ENCODE measurements around the gene ANKRD45. TPM values are rescaled to one million over a fixed set of nuclear protein-coding genes. Genes with fewer than 3 reads are reported as not detected.

ANKRD45 gene
- total and polyA plus RNA-seq, 2 of the 13 experiments (the other 11 are each of a cell fraction or from before 2014, with no cell fraction given) = not detected

GRCh38 chr1:173663159-173663558 is 6.5 kb downstream of the ANKRD45 start (continued):
- TF ChIP-seq, protein P1, sequence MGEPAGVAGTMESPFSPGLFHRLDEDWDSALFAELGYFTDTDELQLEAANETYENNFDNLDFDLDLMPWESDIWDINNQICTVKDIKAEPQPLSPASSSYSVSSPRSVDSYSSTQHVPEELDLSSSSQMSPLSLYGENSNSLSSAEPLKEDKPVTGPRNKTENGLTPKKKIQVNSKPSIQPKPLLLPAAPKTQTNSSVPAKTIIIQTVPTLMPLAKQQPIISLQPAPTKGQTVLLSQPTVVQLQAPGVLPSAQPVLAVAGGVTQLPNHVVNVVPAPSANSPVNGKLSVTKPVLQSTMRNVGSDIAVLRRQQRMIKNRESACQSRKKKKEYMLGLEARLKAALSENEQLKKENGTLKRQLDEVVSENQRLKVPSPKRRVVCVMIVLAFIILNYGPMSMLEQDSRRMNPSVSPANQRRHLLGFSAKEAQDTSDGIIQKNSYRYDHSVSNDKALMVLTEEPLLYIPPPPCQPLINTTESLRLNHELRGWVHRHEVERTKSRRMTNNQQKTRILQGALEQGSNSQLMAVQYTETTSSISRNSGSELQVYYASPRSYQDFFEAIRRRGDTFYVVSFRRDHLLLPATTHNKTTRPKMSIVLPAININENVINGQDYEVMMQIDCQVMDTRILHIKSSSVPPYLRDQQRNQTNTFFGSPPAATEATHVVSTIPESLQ (CRISPR knock-in tag; conservative IDR thresholded peaks at IDR 0.05) = no peak
- TF ChIP-seq ZIK1 (CRISPR knock-in tag; IDR thresholded peaks at IDR 0.05; ENCODE audit: borderline replicate concordance, low read depth) = no peak
- no peak for TF ChIP-seq ZNF598 (CRISPR knock-in tag; IDR thresholded peaks at IDR 0.05; ENCODE audit: borderline replicate concordance)
- TF ChIP-seq NFIC (IDR thresholded peaks at IDR 0.05; ENCODE audit: low read length) = no peak
- no peak for TF ChIP-seq THYN1 (CRISPR knock-in tag; IDR thresholded peaks at IDR 0.05; ENCODE audit: borderline replicate concordance, low read depth)
- TF ChIP-seq WIZ (CRISPR knock-in tag; IDR thresholded peaks at IDR 0.05) = no peak
- no peak for TF ChIP-seq ATF7-NPFF (CRISPR knock-in tag; IDR thresholded peaks at IDR 0.05; ENCODE audit: low read depth)

DNA sequence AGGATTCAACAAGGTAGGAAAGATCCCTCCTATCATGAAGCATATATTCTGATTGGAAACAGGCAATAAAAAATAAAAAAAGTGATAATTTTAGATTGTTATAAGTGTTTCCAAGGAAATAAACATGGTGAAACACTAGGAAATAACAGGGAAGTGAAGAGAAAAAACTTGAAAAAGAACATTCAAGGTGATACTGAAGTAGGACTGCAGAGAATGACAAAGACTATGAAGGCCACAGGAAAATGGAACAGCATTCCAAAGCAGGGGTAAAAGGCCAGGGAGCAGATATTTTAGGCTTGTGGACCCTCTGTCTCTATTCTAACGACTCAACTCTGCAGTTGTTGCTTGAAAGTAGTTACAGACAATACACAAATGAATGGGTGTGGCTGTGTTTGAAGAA is 7.9 kb downstream of the ANKRD45 start:
- in situ Hi-C loops (cut with HindIII; ENCODE audit: extremely low pct_ligation_motif_present, low pct_unique_long_range_greater_than_20kb) (no loop called here), intact Hi-C loops (cut with micrococcal nuclease; ENCODE audit: unreplicated experiment) (no loop called here)
- no peak for ATAC-seq
- CTCF ChIA-PET (ENCODE audit: low intra/inter-chr PET ratio, low total read pairs) = no interaction called here
- POLR2A ChIA-PET = no interaction called here
- no peak overlapping the region for H3K4me3 ChIP-seq (replicated peaks in 1 of 3; ENCODE audit: insufficient read depth in 1 of 3, low read depth in 2 of 3, low read length in 3 of 3)
- no peak for FAIRE-seq
- no peaks in the 10 kb centered on the region for H3K9me3 ChIP-seq (ENCODE audit: low read length)
- H3K27me3 ChIP-seq (ENCODE audit: control insufficient read depth in 1 of 2, insufficient read depth in 2 of 2, low read length in 2 of 2) = no peaks in the 10 kb centered on the region
- no peaks in the 10 kb centered on the region for H3K36me3 ChIP-seq (replicated peaks in 1 of 2; ENCODE audit: control insufficient read depth in 1 of 2, insufficient read depth in 2 of 2, low read length in 2 of 2)
- no peaks in the 10 kb centered on the region for H4K20me1 ChIP-seq (ENCODE audit: insufficient read depth, low read length)
- H3K9ac ChIP-seq (ENCODE audit: insufficient read depth, low read depth, low read length) = no peak overlapping the region
- WGBS (ENCODE audit: low lambda C conversion rate) = 0% methylated on average over 1 of the region's 1 CpG
- DNase-seq (ENCODE audit: low spot score) = no peak
- BruUV-seq (replicated peaks) = no TSS peak
- H3K27ac ChIP-seq (ENCODE audit: extremely low read length, insufficient read depth, low read length) = no peak overlapping the region
- H2AFZ ChIP-seq (ENCODE audit: low read length) = no peak overlapping the region
- no peak overlapping the region for H3K4me2 ChIP-seq (ENCODE audit: low read depth, low read length)
- H3K79me2 ChIP-seq (ENCODE audit: insufficient read depth, low read length) = no peaks in the 10 kb centered on the region
- no peaks in the 10 kb centered on the region for H3K4me1 ChIP-seq (ENCODE audit: insufficient read depth, low read length)
- no peak for TF ChIP-seq ZSCAN9 (CRISPR knock-in tag; IDR thresholded peaks at IDR 0.05; ENCODE audit: borderline replicate concordance)
- no peak for TF ChIP-seq TGIF2 (CRISPR knock-in tag; IDR thresholded peaks at IDR 0.05)
- TF ChIP-seq ZBTB40 (IDR thresholded peaks at IDR 0.05) = no peak
- no peak for TF ChIP-seq ZBTB40 (CRISPR knock-in tag; IDR thresholded peaks at IDR 0.05)
- TF ChIP-seq GATAD1 (CRISPR knock-in tag; IDR thresholded peaks at IDR 0.05) = no peak
